ENCODE results near the gene PIK3AP1. TPM values are rescaled to one million over a fixed set of nuclear protein-coding genes. Genes with fewer than 3 reads are reported as not detected.
A peak's percentile ranks its signal among the peaks of the same experiment; 100 is the strongest.
"Not testable (repeated sequence)": the region's sequence is repeated elsewhere in the genome, so short reads cannot be mapped to it uniquely, and the experiment has no call there.

The PIK3AP1 gene
- total RNA-seq, 2 experiments from 2014 or later: 1.6 to 1.7 TPM

DNA sequence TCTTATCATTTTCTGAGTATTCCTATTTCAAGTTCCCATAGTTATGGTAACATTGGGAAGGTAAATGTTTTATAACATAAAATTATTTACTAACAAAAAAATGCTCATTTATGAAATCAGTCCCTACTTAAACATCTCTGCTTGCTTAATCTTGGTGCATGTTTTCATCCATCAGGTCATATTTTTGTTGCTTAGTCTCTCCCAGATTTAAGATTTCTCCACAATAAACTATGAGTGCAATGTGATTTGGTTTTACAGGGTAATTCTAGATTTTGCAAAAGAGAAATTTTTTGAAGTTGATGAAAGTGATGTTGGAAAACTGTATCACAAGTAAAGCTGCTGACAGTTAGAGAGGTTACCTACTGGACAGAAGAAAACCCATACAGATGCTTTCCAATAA is 28.6 kb downstream of the PIK3AP1 start:
- Mint-ChIP-seq H3K9me3 (no peaks in the 10 kb centered on the region), H3K4me3 (no peak overlapping the region), H3K27ac (no peak overlapping the region), H3K4me1 (ENCODE audit: low read depth) (peaks cover 22% of the 10 kb centered on the region), H3K36me3 (ENCODE audit: low read depth) (no peaks in the 10 kb centered on the region), H3K27me3 (ENCODE audit: low read depth) (no peaks in the 10 kb centered on the region)
- no peak for DNase-seq
- CTCF ChIA-PET: no interaction called here
- intact Hi-C loops (cut with micrococcal nuclease): no loop called here

DNA sequence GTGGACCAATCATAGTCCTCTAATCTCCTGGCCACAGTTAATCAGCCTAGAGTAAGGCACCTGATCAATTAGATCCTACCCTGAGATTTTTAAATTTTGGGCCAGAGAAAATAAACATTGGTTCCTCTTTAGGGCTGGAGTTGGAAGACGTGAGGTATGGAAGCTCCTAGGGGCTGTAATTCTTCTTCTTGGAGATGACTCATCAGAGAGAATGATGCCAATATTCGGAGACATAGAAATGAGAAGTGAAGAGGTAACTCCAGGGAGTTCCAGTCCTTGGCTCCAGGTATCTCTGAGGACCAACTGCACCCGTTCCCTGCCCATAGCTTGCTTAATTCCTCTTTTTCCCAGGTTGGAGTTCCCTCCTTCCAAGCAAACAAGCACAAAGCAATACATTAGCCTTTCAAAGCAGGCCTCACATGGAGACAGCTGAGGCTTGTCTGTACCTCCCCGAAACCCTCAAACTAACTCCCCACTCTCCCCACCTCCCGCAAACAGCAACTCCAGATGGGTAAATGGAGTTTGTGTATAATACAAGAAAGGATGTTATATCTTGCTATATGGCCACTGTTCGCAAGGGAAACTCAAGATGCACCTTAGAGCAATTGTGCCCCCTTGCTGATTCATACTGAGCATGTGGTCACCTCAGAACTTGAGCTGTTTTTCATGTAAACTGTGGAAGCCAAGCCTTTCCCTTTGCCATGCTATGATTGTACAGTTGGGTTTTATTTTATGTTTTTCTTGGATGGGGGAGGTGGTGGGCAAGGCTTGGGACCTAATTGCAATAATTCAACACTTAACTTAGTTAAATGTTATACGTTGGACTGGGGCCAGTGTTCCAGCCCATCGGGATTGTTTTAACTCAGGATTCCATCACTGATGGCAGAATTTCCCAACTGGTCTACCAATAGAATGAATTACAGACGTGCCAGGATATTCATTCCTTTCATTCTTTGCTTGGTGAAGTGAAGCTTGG is 29.3 kb downstream of the PIK3AP1 start:
- no peaks in the 10 kb centered on the region for H3K27me3 Mint-ChIP-seq (ENCODE audit: low read depth)
- intact Hi-C loops (cut with micrococcal nuclease): no loop called here
- no peaks in the 10 kb centered on the region for H3K9me3 Mint-ChIP-seq
- CTCF ChIA-PET: no interaction called here
- H3K4me3 Mint-ChIP-seq: no peak overlapping the region
- no peak overlapping the region for H3K27ac Mint-ChIP-seq
- no peaks in the 10 kb centered on the region for H3K36me3 Mint-ChIP-seq (ENCODE audit: low read depth)
- DNase-seq: peak; percentile 11
- peaks cover 17% of the 10 kb centered on the region for H3K4me1 Mint-ChIP-seq (ENCODE audit: low read depth)

DNA sequence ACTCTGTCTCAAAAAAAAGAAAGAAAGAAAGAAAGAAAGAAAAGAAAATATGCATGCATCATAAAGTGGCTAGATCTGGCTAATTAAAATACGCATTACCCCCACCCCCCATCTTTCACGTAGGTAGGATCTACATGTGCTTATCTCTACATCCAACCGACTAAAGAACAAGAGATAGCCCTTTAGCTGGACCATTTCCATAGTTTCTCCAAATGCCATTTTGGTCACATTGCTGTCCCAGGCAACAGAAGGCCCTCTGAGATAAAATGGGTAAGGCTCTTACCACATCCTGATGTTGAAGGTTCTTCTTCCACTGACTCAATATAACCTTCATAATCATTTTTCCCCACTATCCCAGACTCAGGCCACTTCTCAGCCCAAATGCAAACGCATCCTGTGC is 31.5 kb downstream of the PIK3AP1 start:
- H3K4me1 Mint-ChIP-seq (ENCODE audit: low read depth): peaks cover 3% of the 10 kb centered on the region
- CTCF ChIA-PET: no interaction called here
- no peak overlapping the region for H3K27ac Mint-ChIP-seq
- no peaks in the 10 kb centered on the region for H3K27me3 Mint-ChIP-seq (ENCODE audit: low read depth)
- intact Hi-C loops (cut with micrococcal nuclease): no loop called here
- no peaks in the 10 kb centered on the region for H3K9me3 Mint-ChIP-seq
- no peaks in the 10 kb centered on the region for H3K36me3 Mint-ChIP-seq (ENCODE audit: low read depth)
- DNase-seq: no peak
- no peak overlapping the region for H3K4me3 Mint-ChIP-seq

DNA sequence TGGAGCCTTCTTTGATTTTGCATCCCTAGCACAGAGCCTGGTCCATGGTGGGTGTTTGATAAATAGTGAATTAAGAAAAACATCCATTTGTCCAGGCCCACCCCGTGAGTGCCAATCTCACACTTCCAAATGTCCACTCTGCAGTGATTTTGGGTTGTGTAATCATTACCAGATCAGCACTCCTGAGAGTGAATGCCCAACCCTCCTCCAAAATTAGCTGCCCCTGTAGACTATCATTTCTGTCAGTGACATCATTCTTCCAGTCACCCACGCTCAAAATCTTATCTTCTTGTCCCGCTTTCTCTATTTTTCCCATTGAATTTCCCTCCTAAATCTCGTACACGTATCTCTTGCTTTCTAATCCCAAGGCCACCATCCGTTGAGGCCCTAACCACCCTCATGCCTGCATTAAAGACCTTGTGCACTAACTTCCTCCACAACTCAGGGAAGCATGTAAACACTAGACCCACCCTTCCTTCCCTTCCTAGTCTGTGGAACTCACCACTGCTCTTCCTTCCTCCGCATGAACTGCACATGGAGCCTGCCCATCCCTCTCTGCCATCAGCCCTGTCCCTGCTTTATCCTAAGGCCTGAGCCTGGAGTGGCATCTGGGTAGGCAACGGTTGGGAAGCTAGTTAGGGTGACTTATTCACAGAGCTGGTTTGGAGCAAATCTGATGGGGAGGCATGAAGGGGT is 32.8 kb downstream of the PIK3AP1 start:
- no peak overlapping the region for H3K27ac Mint-ChIP-seq

DNA sequence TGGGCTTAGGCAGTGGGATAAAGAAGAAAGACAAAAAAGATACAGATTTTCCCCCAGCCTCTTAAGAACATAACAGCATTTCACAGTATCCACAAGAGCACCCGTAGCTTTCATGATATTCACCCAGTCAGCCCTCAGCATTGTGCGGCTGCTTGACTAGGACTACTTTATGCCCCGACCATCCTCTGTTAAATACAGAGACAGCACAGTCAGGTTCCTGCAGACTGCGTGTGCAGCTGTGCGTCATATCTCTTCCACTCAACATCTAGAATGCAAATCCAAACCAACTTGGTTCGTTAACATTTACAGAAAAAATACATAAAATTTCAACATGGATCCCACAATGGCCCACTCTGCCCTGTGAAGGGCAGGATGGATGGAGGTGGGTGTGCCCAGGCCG is 33.8 kb downstream of the PIK3AP1 start:
- Mint-ChIP-seq H3K9me3 (no peaks in the 10 kb centered on the region), H3K4me3 (no peak overlapping the region), H3K36me3 (ENCODE audit: low read depth) (no peaks in the 10 kb centered on the region), H3K27ac (no peak overlapping the region), H3K4me1 (ENCODE audit: low read depth) (no peaks in the 10 kb centered on the region), H3K27me3 (ENCODE audit: low read depth) (no peaks in the 10 kb centered on the region)
- intact Hi-C loops (cut with micrococcal nuclease): no loop called here
- CTCF ChIA-PET: no interaction called here
- DNase-seq: no peak

More for the DNA sequence above, 32.8 kb downstream of the PIK3AP1 start:
- Mint-ChIP-seq H3K4me3 (no peak overlapping the region), H3K36me3 (ENCODE audit: low read depth) (no peaks in the 10 kb centered on the region), H3K9me3 (no peaks in the 10 kb centered on the region), H3K27me3 (ENCODE audit: low read depth) (no peaks in the 10 kb centered on the region), H3K4me1 (ENCODE audit: low read depth) (no peaks in the 10 kb centered on the region)
- no peak for DNase-seq
- intact Hi-C loops (cut with micrococcal nuclease): no loop called here
- CTCF ChIA-PET: no interaction called here

DNA sequence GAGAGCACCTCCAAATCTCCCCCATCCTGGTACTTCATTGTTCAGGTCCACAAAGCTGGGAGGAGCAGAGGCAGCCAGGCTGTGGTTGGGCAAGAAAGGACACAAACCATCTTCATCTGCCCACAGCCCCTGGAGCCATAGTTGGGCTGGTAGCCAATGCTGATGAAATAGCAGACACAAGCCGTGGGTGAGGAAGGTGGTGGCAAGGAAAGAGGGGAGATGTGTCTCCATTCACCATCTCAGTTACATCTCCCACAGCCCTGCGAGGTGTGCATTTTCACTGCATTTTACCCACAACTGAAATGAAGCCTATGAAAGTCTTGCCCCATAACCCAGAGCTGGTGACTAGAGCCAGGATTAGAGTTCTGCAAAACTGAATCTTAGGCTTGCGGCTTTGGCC is 35.0 kb downstream of the PIK3AP1 start:
- Mint-ChIP-seq H3K27ac (no peak overlapping the region), H3K9me3 (peaks cover 2% of the 10 kb centered on the region), H3K27me3 (ENCODE audit: low read depth) (no peaks in the 10 kb centered on the region), H3K36me3 (ENCODE audit: low read depth) (no peaks in the 10 kb centered on the region), H3K4me3 (no peak overlapping the region), H3K4me1 (ENCODE audit: low read depth) (no peaks in the 10 kb centered on the region)
- DNase-seq: no peak
- intact Hi-C loops (cut with micrococcal nuclease): no loop called here
- CTCF ChIA-PET: no interaction called here

DNA sequence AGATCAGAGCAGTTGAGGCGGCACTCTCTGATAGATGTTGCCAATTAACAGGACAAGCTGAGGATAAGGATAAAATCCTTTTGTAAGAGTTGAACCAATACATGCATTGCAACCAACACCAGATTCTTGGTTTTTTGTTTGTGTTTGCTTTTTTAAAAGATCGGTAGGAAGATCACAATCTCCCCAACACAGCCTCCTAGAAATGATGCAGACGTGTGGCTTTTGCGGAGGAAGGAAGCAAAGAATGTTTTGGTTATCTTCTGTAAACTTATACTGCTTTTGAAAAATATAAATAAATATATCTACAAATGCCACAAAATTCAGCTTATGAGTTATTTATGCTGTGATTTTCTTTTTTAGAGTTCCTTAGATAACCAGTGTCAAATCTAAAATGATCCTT is 35.5 kb downstream of the PIK3AP1 start:
- no peaks in the 10 kb centered on the region for H3K4me1 Mint-ChIP-seq (ENCODE audit: low read depth)
- CTCF ChIA-PET: no interaction called here

DNA sequence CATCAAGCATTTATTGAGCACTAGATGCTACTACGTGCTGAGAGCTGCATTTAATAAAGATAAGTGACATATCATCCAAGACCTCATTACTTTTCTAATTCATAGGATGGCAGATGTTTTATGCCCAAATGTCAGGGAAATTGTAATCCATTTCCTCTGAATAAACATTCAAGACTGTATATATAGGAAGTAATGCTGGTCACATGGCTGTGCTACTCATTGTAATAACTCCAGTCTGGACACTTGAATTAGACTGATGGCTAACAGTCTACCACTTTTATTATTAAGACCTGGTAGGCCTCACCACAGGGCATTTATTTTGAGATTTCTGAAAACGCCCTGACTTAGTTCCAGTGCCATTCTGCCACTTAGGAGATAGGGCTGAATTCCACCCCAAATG is 36.6 kb downstream of the PIK3AP1 start:
- no peaks in the 10 kb centered on the region for H3K4me1 Mint-ChIP-seq (ENCODE audit: low read depth)
- no peak overlapping the region for H3K27ac Mint-ChIP-seq
- H3K27me3 Mint-ChIP-seq (ENCODE audit: low read depth): no peaks in the 10 kb centered on the region
- no peak for DNase-seq
- no peaks in the 10 kb centered on the region for H3K36me3 Mint-ChIP-seq (ENCODE audit: low read depth)
- intact Hi-C loops (cut with micrococcal nuclease): no loop called here
- H3K9me3 Mint-ChIP-seq: peaks cover 2% of the 10 kb centered on the region
- CTCF ChIA-PET: no interaction called here
- H3K4me3 Mint-ChIP-seq: no peak overlapping the region

More for the DNA sequence above, 35.5 kb downstream of the PIK3AP1 start:
- Mint-ChIP-seq H3K9me3 (peaks cover 2% of the 10 kb centered on the region), H3K4me3 (no peak overlapping the region), H3K27ac (no peak overlapping the region), H3K36me3 (ENCODE audit: low read depth) (no peaks in the 10 kb centered on the region), H3K27me3 (ENCODE audit: low read depth) (no peaks in the 10 kb centered on the region)
- intact Hi-C loops (cut with micrococcal nuclease): no loop called here
- DNase-seq: no peak

DNA sequence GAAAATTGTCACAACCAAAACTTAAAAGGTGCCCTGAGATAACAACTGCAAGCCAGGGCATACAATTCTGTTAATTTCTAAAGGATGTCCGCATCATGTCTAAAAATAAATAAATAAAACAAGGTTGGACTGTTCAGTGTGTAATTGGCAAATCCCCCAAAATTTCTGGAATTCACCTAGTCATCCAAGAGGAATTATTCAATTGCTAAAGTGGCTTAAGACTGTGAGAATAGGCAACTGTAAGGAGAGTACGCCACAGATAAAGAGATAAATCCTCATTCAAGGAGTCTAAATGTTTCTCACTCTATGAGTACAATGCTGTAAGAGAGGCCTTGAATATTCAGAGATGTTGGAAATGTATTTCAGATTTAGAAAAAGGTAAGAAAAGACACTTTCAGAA is 37.2 kb downstream of the PIK3AP1 start:
- CTCF ChIA-PET: no interaction called here
- Mint-ChIP-seq H3K27me3 (ENCODE audit: low read depth) (no peaks in the 10 kb centered on the region), H3K4me3 (no peak overlapping the region), H3K9me3 (peaks cover 2% of the 10 kb centered on the region), H3K27ac (no peak overlapping the region), H3K36me3 (ENCODE audit: low read depth) (no peaks in the 10 kb centered on the region), H3K4me1 (ENCODE audit: low read depth) (no peaks in the 10 kb centered on the region)
- no peak for DNase-seq
- intact Hi-C loops (cut with micrococcal nuclease): no loop called here

DNA sequence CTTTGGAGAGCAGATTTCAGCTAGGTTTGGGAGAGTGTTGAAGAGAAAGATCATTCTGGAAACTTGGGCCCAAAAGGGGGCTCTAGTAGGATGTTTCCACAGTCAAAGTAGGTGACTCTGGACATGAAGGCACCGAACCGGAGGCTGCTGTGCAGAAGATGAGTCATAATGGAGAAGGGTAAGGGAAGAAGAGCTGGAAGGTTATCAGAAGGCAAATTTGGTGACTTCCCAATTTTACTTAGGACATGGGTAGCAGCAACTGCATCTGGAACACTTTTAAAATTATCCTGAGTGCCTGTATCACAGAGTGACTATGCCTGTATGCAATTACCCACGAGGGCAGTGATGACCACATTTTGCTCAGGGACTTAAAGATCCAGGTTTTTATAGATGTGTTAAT is 38.8 kb downstream of the PIK3AP1 start:
- intact Hi-C loops (cut with micrococcal nuclease): no loop called here
- peaks cover 2% of the 10 kb centered on the region for H3K9me3 Mint-ChIP-seq
- no peaks in the 10 kb centered on the region for H3K27me3 Mint-ChIP-seq (ENCODE audit: low read depth)
- DNase-seq: no peak
- H3K36me3 Mint-ChIP-seq (ENCODE audit: low read depth): no peaks in the 10 kb centered on the region
- H3K27ac Mint-ChIP-seq: no peak overlapping the region
- CTCF ChIA-PET: interaction anchor here (0.6 to 1.3 kb wide), 3 partner anchors 11 to 355 kb away, joined by 3 read pairs; no protein-coding TSS in a partner anchor
- H3K4me3 Mint-ChIP-seq: no peak overlapping the region
- H3K4me1 Mint-ChIP-seq (ENCODE audit: low read depth): no peaks in the 10 kb centered on the region

DNA sequence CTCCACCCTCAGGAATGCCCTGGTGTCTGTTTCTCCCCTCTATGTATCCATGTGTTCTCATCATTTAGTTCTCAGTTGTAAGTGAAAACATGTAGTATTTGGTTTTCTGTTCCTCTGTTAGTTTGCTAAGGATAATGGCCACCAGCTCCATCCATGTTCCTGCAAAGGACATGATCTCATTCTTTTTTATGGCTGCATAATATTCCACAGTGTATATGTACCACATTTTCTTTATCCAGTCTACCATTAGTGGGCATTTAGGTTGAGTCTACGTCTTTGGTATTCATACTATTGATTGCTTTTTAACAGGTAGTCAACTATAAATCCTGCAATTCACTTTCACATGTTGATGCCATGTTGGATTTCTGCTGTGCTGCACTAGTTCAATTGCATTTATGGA is 39.9 kb downstream of the PIK3AP1 start:
- intact Hi-C loops (cut with micrococcal nuclease); H3K4me1 Mint-ChIP-seq (ENCODE audit: low read depth); H3K9me3 Mint-ChIP-seq; H3K27me3 Mint-ChIP-seq (ENCODE audit: low read depth); DNase-seq; CTCF ChIA-PET; H3K27ac Mint-ChIP-seq; H3K36me3 Mint-ChIP-seq (ENCODE audit: low read depth); H3K4me3 Mint-ChIP-seq: not testable (repeated sequence)

DNA sequence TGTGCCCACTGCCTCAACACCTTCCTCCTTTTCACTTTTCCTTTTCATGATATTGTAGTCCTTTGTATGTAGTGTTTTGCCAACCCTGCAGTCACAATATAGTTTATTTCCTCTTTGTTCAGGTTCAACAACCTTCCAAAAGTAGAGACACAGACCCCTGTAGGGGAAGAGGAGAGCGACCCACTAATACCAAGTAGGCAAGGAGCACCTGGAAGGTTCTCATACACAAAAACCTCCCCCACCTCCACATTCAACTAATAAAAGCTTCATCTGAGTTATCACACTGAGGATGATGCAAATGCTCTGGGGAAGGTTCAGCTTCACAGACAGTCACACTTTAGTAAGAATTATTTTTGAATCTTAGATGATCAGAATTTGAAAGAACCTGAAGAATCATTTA is 41.6 kb downstream of the PIK3AP1 start:
- no peaks in the 10 kb centered on the region for H3K27me3 Mint-ChIP-seq (ENCODE audit: low read depth)
- H3K4me3 Mint-ChIP-seq: no peak overlapping the region
- peaks cover 2% of the 10 kb centered on the region for H3K9me3 Mint-ChIP-seq
- CTCF ChIA-PET: interaction anchor here (0.5 kb wide), 1 partner anchor 138 kb away, joined by 3 read pairs; no protein-coding TSS in a partner anchor
- peaks cover 2% of the 10 kb centered on the region for H3K4me1 Mint-ChIP-seq (ENCODE audit: low read depth)
- H3K27ac Mint-ChIP-seq: no peak overlapping the region
- no peak for DNase-seq
- H3K36me3 Mint-ChIP-seq (ENCODE audit: low read depth): no peaks in the 10 kb centered on the region
- intact Hi-C loops (cut with micrococcal nuclease): no loop called here
